K562 (cell line): ENCODE data around the gene AP1M2. TPM values are rescaled to one million over a fixed set of nuclear protein-coding genes. Genes with fewer than 3 reads are reported as not detected.

Experiments
- ARNT ChIP-seq, 2 experiments: fragments of 450-650 bp; IDR thresholded peaks; 2 replicates each; pipeline ENCODE4 v1.6.1; 2016; ENCODE audit warnings: mild to moderate bottlenecking in 1 of 2
- BACH1 ChIP-seq: fragments of 200-800 bp; sonication (Bioruptor generic); IDR thresholded peaks from 2 replicates; pipeline ENCODE4 v1.6.1; 2016; ENCODE audit warnings: missing genetic modification characterization, missing compliant biosample characterization
- BRD9 ChIP-seq: fragments of 450-650 bp; IDR thresholded peaks from 2 replicates; pipeline ENCODE4 v1.6.1; 2018; ENCODE audit warnings: low read depth; ENCODE audit not compliant: partially characterized antibody
- CAMTA2 ChIP-seq: fragments of 250-450 bp; sonication (Bioruptor Pico); conservative IDR thresholded peaks from 2 replicates; pipeline ENCODE4 v1.5.1; 2022
- CHCHD3 ChIP-seq: fragments of 250-450 bp; sonication (Bioruptor Pico); IDR thresholded peaks from 2 replicates; pipeline ENCODE4 v2.1.2; 2022; ENCODE audit warnings: mild to moderate bottlenecking
- E2F8 ChIP-seq: fragments of 450-650 bp; IDR thresholded peaks from 2 replicates; pipeline ENCODE4 v1.7.1; 2018; ENCODE audit warnings: mild to moderate bottlenecking, low read depth; ENCODE audit not compliant: partially characterized antibody
- ETV5 ChIP-seq: sonication (generic); formaldehyde crosslinking; IDR thresholded peaks from 2 replicates; pipeline ENCODE4 v1.4.0; 2020; ENCODE audit warnings: low read depth, mild to moderate bottlenecking, missing genetic modification reagents
- FUS ChIP-seq: fragments of 200-400 bp; formaldehyde crosslinking; optimal IDR thresholded peaks from 2 replicates; pipeline ENCODE3; 2017; ENCODE audit warnings: low read depth, low read length
- GABPB2 ChIP-seq: fragments of 250-450 bp; sonication (Bioruptor Pico); conservative IDR thresholded peaks from 2 replicates; pipeline ENCODE4 v1.5.1; 2021; ENCODE audit warnings: mild to moderate bottlenecking
- HNRNPLL ChIP-seq: fragments of 200-400 bp; formaldehyde crosslinking; IDR thresholded peaks from 2 replicates; pipeline ENCODE4 v1.6.1; 2017; ENCODE audit warnings: low read length, low read depth, mild to moderate bottlenecking; ENCODE audit not compliant: poor library complexity, severe bottlenecking
- KLF10 ChIP-seq: fragments of 250-450 bp; sonication (Bioruptor Pico); IDR thresholded peaks from 2 replicates; pipeline ENCODE4 v1.6.1; 2021; ENCODE audit warnings: matching md5 sums
- POLR2AphosphoS5 ChIP-seq: IDR thresholded peaks from 2 replicates; pipeline ENCODE4 v1.6.1; 2011; ENCODE audit warnings: mild to moderate bottlenecking, low read depth, low read length, moderate library complexity; ENCODE audit not compliant: control insufficient read depth, insufficient read depth
- RFX5 ChIP-seq: IDR thresholded peaks from 2 replicates; pipeline ENCODE4 v1.6.1; 2011; ENCODE audit warnings: low read depth, mild to moderate bottlenecking, improper control_type of control experiment, low read length
- SREBF1 ChIP-seq: fragments of 150-350 bp; IDR thresholded peaks from 2 replicates; pipeline ENCODE4 v1.6.1; 2014; ENCODE audit warnings: antibody characterized with exemption, low read depth, low read length, borderline replicate concordance
- TBL1XR1 ChIP-seq, 2 experiments: IDR thresholded peaks; 2 replicates each; pipeline ENCODE4 v1.6.1; 2012; ENCODE audit warnings: improper control_type of control experiment in 2 of 2, low read length in 2 of 2, mild to moderate bottlenecking in 1 of 2
- ZNF124 ChIP-seq: sonication (generic); formaldehyde crosslinking; IDR thresholded peaks from 2 replicates; pipeline ENCODE4 v1.8.1; 2022; ENCODE audit warnings: missing genetic modification reagents
- ZNF695 ChIP-seq: fragments of 450-650 bp; formaldehyde crosslinking; IDR thresholded peaks from 2 replicates; pipeline ENCODE4 v1.4.0; 2020; ENCODE audit warnings: mild to moderate bottlenecking, moderate library complexity
- ZNF79 ChIP-seq: fragments of 250-450 bp; sonication (Bioruptor Pico); IDR thresholded peaks from 2 replicates; pipeline ENCODE4 v1.4.0; 2020; ENCODE audit warnings: low read depth, mild to moderate bottlenecking, moderate library complexity
- polyA plus RNA-seq, 8 experiments: library from polyadenylated mRNA; depleted of rRNA in 4 of 8; stranded (reverse) in 5 of 8; unstranded in 3 of 8; fragments of >200 nt; fragmentation: Nextera tagmentation in 2 of 8; fragmentation: Illumina TruSeq in 1 of 8; extraction: Ambion mirVana in 2 of 8; extraction: Trizol in 1 of 8; gene quantifications; 2 replicates each; pipeline versions ENCODE4 v1.2.1 to v1.2.3, GENCODE V29; 2011 to 2014; ENCODE audit warnings: inconsistent platforms in 1 of 8, missing spikeins in 1 of 8
- total RNA-seq, 7 experiments: library from RNA; depleted of rRNA in 6 of 7; stranded (reverse); fragments of >200 nt in 6 of 7; fragmentation: Illumina TruSeq in 2 of 7; extraction: Trizol in 2 of 7; gene quantifications; 2 replicates each; pipeline versions ENCODE4 v1.2.1 to v1.2.3, GENCODE V29; 2011 to 2021; ENCODE audit warnings: low replicate concordance in 1 of 7

The AP1M2 gene
- total and polyA plus RNA-seq, 9 of the 15 experiments (the other 6 are each of a cell fraction or from before 2014, with no cell fraction given): 0.33 to 1.4 (median 0.89) TPM; not detected in 1

GRCh38 chr19:10568826-10569651 lies 18.1 kb downstream of the AP1M2 start, which contains the start of gene CDKN2D (continued):
- peak; percentile 84 for TF ChIP-seq E2F8
- TF ChIP-seq CHCHD3 (CRISPR knock-in tag): no peak
- no peak for TF ChIP-seq BACH1
- 0 out of 2 replicates have a peak, but pooled peaks have one; percentile 13 for TF ChIP-seq ETV5 (CRISPR knock-in tag)
- TF ChIP-seq ARNT (IDR thresholded peaks at IDR 0.05): no peak
- 0 out of 2 replicates have a peak, but pooled peaks have one; percentile 46 for TF ChIP-seq ZNF695 (CRISPR knock-in tag)
- TF ChIP-seq GABPB2 (CRISPR knock-in tag): no peak
- TF ChIP-seq CAMTA2 (CRISPR knock-in tag): no peak
- TF ChIP-seq RFX5: peak; percentile 96
- no peak for TF ChIP-seq SREBF1
- TF ChIP-seq ZNF124 (CRISPR knock-in tag): no peak
- TF ChIP-seq HNRNPLL: peak; percentile 81
- TF ChIP-seq KLF10 (CRISPR knock-in tag): no peak
- TF ChIP-seq TBL1XR1 (IDR thresholded peaks at IDR 0.05; ENCODE audit: low read length in 2 of 2): peak in 1 of 2 experiments; percentile 30; a peak in 1 of 4 replicates
- no peak for TF ChIP-seq ZNF79 (CRISPR knock-in tag)
- peak; percentile 55 for TF ChIP-seq BRD9
- 0 out of 2 replicates have a peak, but pooled peaks have one; percentile 38 for TF ChIP-seq POLR2AphosphoS5
- TF ChIP-seq FUS: no peak
